Thymus (tissue), 11 donors: Measurements from ENCODE around the gene GOLGB1. TPM values are rescaled to one million over a fixed set of nuclear protein-coding genes. Genes with fewer than 3 reads are reported as not detected.
A peak's percentile ranks its signal among the peaks of the same experiment; 100 is the strongest.

ENCODE experiments used
- DNase-seq, 9 donors: peaks; one replicate each; pipeline ENCODE4 v3.0.0-alpha.2; 2013; ENCODE audit warnings: low spot score in 9 of 9, low read depth in 6 of 9, missing footprints in 1 of 9
- H3K27ac ChIP-seq, 2 donors: one replicate each; pipeline ENCODE4 v1.5.1; 2013; ENCODE audit warnings: control low read depth in 1 of 2, low read depth in 1 of 2, low read length in 1 of 2, mild to moderate bottlenecking in 1 of 2, moderate library complexity in 1 of 2
- H3K27me3 ChIP-seq, 2 donors: one replicate each; pipeline ENCODE4 v1.5.1; 2013; ENCODE audit warnings: low read length in 1 of 2; ENCODE audit not compliant: control insufficient read depth in 2 of 2, insufficient read depth in 1 of 2
- H3K36me3 ChIP-seq, 2 donors: one replicate each; pipeline ENCODE4 v1.5.1; 2013; ENCODE audit warnings: low read length in 1 of 2, mild to moderate bottlenecking in 1 of 2, moderate library complexity in 1 of 2; ENCODE audit not compliant: control insufficient read depth in 2 of 2, insufficient read depth in 2 of 2
- H3K4me1 ChIP-seq, 2 donors: one replicate each; pipeline ENCODE4 v1.5.1; 2013; ENCODE audit warnings: low read length in 2 of 2; ENCODE audit not compliant: control insufficient read depth in 2 of 2, insufficient read depth in 2 of 2
- H3K4me3 ChIP-seq, 2 donors: one replicate each; pipeline ENCODE4 v1.5.1; 2013; ENCODE audit warnings: low read length in 2 of 2, control low read depth in 1 of 2, mild to moderate bottlenecking in 1 of 2
- H3K9me3 ChIP-seq, 2 donors: one replicate each; pipeline ENCODE4 v1.5.1; 2013; ENCODE audit warnings: low read length in 1 of 2, mild to moderate bottlenecking in 1 of 2; ENCODE audit not compliant: control insufficient read depth in 2 of 2, insufficient read depth in 1 of 2
- WGBS: extraction: QIAGEN DNeasy Blood & Tissue Kit; methylation state at CpG from one replicate; pipeline ENCODE4 v1.1.7; 2013; 5-methylcytosine and 5-hydroxymethylcytosine counted together
- polyA plus RNA-seq: library from polyadenylated mRNA; stranded (reverse); fragments of 200-250 nt; gene quantifications from one replicate; pipeline ENCODE4 v1.2.3, GENCODE V29; 2013
- total RNA-seq: library from RNA; stranded (reverse); fragments of 120-200 nt; gene quantifications from one replicate; pipeline ENCODE4 v1.2.4, GENCODE V29; 2013
- donor health status: healthy.

The GOLGB1 gene
- total and polyA plus RNA-seq, 2 donors = 18.0 to 23.0 TPM

GRCh38 chr3:121658716-121659435 is 90.7 kb downstream of the GOLGB1 start:
- no peak overlapping the region for H3K27ac ChIP-seq
- no peak overlapping the region for H3K4me3 ChIP-seq
- H3K27me3 ChIP-seq = no peaks in the 10 kb centered on the region
- no peak for DNase-seq
- no peaks in the 10 kb centered on the region for H3K9me3 ChIP-seq
- H3K36me3 ChIP-seq = peaks cover 19 to 51% of the 10 kb centered on the region in 2 donors
- H3K4me1 ChIP-seq = peaks cover 10 to 23% of the 10 kb centered on the region in 2 donors
- 99% methylated on average over 6 of the region's 6 CpGs for WGBS

GRCh38 chr3:121654493-121655385 is 94.8 kb downstream of the GOLGB1 start:
- no peak overlapping the region for H3K27ac ChIP-seq

GRCh38 chr3:121651684-121652083 is 97.9 kb downstream of the GOLGB1 start:
- no peaks in the 10 kb centered on the region for H3K27me3 ChIP-seq
- H3K27ac ChIP-seq = no peak overlapping the region
- no peaks in the 10 kb centered on the region for H3K9me3 ChIP-seq
- H3K36me3 ChIP-seq = peaks cover 4 to 40% of the 10 kb centered on the region in 2 donors
- no peak for DNase-seq
- H3K4me3 ChIP-seq = no peak overlapping the region
- H3K4me1 ChIP-seq = peaks cover 0 to 3% of the 10 kb centered on the region in 2 donors

More at GRCh38 chr3:121654493-121655385, 94.8 kb downstream of the GOLGB1 start:
- H3K27me3 ChIP-seq = no peaks in the 10 kb centered on the region
- 68% methylated on average over 6 of the region's 6 CpGs for WGBS
- H3K4me3 ChIP-seq = no peak overlapping the region
- peaks cover 7 to 15% of the 10 kb centered on the region in 2 donors for H3K4me1 ChIP-seq
- no peaks in the 10 kb centered on the region for H3K9me3 ChIP-seq
- peaks cover 17 to 59% of the 10 kb centered on the region in 2 donors for H3K36me3 ChIP-seq
- peak in 1 of 9 donors; percentile 35 for DNase-seq

- Histone ChIP-seq H3K36me3 (peaks cover 6 to 29% of the 10 kb centered on the region in 2 donors), H3K9me3 (no peaks in the 10 kb centered on the region), H3K4me3 (no peak overlapping the region), H3K27ac (no peak overlapping the region), H3K27me3 (no peaks in the 10 kb centered on the region), H3K4me1 (no peaks in the 10 kb centered on the region)
- DNase-seq = no peak
Observed at GRCh38 chr3:121649645-121650044, 99.9 kb downstream of the GOLGB1 start.

- H3K27ac ChIP-seq = no peak overlapping the region
- no peak for DNase-seq
- H3K9me3 ChIP-seq = no peaks in the 10 kb centered on the region
- H3K27me3 ChIP-seq = no peaks in the 10 kb centered on the region
- peaks cover 9 to 31% of the 10 kb centered on the region in 2 donors for H3K36me3 ChIP-seq
- no peaks in the 10 kb centered on the region for H3K4me1 ChIP-seq
- no peak overlapping the region for H3K4me3 ChIP-seq
- 95% methylated on average over 6 of the region's 6 CpGs for WGBS
Observed at GRCh38 chr3:121648219-121648958, 101.2 kb downstream of the GOLGB1 start.

- WGBS = 98% methylated on average over 5 of the region's 5 CpGs
- H3K36me3 ChIP-seq = peaks cover 11 to 39% of the 10 kb centered on the region in 2 donors
- no peaks in the 10 kb centered on the region for H3K9me3 ChIP-seq
- no peak overlapping the region for H3K27ac ChIP-seq
- no peaks in the 10 kb centered on the region for H3K4me1 ChIP-seq
- no peak overlapping the region for H3K4me3 ChIP-seq
- no peak for DNase-seq
- H3K27me3 ChIP-seq = no peaks in the 10 kb centered on the region
Observed at GRCh38 chr3:121645054-121645453, 104.5 kb downstream of the GOLGB1 start.

- H3K36me3 ChIP-seq = peaks cover 18 to 52% of the 10 kb centered on the region in 2 donors
- no peaks in the 10 kb centered on the region for H3K27me3 ChIP-seq
- WGBS = 96% methylated on average over 9 of the region's 9 CpGs
- no peak overlapping the region for H3K27ac ChIP-seq
- DNase-seq = no peak
- H3K4me3 ChIP-seq = no peak overlapping the region
- H3K9me3 ChIP-seq = no peaks in the 10 kb centered on the region
- no peaks in the 10 kb centered on the region for H3K4me1 ChIP-seq
Observed at GRCh38 chr3:121642601-121643314, 106.8 kb downstream of the GOLGB1 start.

GRCh38 chr3:121641127-121641526 is 108.4 kb downstream of the GOLGB1 start:
- H3K4me1 ChIP-seq = no peaks in the 10 kb centered on the region
- H3K9me3 ChIP-seq = no peaks in the 10 kb centered on the region
- H3K36me3 ChIP-seq = peaks cover 30 to 67% of the 10 kb centered on the region in 2 donors
- no peak overlapping the region for H3K4me3 ChIP-seq
- no peak for DNase-seq
- no peaks in the 10 kb centered on the region for H3K27me3 ChIP-seq
- 98% methylated on average over 2 of the region's 2 CpGs for WGBS
- H3K27ac ChIP-seq = no peak overlapping the region
